ENCODE results near the gene AKAP6.

AKAP6 gene

DNA sequence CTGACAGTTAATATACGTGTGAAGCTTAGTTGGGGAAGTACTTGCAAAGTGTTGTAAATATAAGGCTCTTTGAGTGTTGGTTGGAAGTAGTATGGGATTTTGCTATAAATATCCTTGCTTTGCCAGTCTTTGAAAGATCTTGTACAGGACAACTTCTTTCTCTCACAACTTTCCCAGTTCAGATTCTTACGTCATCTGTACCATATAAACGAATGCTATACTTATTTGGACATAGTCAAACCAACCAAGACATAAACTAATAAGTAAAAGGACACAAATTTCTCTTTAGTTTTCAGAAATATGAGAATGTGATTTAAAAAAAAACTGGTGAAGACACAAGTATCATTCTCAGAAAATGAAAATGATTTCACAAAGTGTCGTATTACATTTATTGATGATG lies 456.5 kb downstream of the AKAP6 start:
- TF ChIP-seq, protein P1, sequence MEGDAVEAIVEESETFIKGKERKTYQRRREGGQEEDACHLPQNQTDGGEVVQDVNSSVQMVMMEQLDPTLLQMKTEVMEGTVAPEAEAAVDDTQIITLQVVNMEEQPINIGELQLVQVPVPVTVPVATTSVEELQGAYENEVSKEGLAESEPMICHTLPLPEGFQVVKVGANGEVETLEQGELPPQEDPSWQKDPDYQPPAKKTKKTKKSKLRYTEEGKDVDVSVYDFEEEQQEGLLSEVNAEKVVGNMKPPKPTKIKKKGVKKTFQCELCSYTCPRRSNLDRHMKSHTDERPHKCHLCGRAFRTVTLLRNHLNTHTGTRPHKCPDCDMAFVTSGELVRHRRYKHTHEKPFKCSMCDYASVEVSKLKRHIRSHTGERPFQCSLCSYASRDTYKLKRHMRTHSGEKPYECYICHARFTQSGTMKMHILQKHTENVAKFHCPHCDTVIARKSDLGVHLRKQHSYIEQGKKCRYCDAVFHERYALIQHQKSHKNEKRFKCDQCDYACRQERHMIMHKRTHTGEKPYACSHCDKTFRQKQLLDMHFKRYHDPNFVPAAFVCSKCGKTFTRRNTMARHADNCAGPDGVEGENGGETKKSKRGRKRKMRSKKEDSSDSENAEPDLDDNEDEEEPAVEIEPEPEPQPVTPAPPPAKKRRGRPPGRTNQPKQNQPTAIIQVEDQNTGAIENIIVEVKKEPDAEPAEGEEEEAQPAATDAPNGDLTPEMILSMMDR (IDR thresholded peaks at IDR 0.05), result no peak

DNA sequence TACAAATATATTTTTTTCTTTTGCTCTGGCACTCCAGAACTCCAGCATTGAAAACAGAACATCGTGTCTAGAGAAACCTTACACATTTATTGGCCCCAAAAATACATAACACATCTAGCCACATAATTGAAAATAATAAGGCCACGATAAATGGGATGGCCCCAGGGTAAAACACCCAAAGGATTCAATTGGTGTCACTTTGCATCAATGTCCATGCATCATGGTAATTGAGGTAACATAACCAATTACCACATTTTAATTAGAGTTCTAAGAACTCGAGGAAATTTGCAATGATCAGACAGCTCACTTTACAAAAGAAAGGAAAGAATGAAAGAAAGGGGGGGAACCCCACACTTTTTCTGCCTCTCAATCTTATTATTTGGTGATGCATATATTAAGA lies 457.8 kb downstream of the AKAP6 start:
- TF ChIP-seq, protein P1 (IDR thresholded peaks at IDR 0.05), result no peak

DNA sequence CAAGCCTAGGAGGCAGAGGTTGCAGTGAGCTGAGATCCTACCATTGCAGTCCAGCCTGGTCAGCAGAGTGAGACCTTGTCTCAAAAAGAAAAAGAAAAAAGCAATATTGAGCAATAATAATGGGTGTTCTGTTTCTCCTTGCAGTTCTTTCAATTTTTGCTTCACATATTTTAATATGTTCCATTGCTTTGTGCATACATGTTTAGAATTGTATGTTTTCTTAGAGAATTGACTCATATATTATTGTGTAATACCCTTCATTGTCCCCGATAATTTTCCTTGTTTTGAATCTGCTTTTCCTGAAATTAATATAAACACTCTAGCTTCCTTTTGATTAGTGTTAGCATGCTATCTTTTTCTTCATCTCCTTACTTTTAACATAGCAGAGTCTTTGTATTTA lies 471.2 kb downstream of the AKAP6 start:
- TF ChIP-seq, protein P1 (IDR thresholded peaks at IDR 0.05), result no peak

DNA sequence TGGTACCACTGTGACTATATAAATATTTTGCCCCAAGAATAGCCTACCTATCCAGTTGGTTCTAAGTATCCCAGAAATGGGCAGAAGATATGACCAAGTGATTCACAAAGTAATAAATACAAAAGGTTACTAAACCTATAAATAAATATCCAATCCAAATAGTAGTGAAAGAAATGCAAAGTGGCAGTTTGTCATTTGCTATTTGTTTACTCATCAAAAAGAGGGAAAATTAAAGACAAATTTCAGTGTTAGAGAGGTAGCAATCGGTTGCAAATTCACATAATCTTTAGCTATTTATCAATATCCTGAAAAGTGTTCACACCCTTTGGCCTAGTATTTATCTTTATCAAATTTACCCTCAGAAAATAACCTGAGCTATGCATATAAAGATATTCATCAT lies 473.2 kb downstream of the AKAP6 start:
- TF ChIP-seq, protein P1 (IDR thresholded peaks at IDR 0.05), result no peak

DNA sequence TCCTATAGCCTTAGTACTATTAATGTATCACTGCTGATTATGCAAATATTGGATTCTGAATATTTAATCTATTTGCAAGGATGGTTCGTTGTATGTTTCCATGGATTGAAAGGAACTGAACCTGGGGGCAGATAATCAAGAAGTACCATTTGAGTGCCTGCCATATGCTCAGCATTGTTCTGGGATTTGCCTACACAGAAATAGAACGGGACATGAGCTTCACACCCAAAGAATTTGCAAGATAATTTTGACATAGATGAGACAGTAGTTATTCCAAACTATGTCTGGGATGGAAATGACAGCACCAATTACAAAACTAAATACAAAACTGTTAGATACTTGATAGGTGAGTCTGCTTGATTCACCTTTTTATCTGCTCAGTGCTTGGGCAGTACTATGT lies 476.9 kb downstream of the AKAP6 start:
- TF ChIP-seq, protein P1 (IDR thresholded peaks at IDR 0.05), result no peak

DNA sequence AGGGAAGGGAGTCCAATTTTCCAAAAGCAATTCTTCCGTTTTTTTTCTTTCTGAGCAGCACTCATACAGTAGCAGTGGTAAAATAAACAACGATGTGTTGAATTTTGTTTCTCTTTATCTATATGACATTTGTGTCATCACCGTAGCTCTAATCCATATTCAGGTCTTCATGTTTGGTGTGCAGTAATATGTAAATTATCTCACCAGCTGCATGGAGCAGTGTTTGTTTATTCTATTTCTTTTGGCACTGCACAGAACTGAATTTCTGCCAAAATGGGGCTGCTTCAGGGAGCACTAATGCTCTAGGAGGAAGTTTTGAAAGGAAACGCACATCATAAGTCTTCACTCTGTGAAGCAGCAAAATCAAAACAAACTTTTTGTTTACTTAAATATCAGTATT lies 479.5 kb downstream of the AKAP6 start:
- TF ChIP-seq, protein P1 (IDR thresholded peaks at IDR 0.05), result no peak

DNA sequence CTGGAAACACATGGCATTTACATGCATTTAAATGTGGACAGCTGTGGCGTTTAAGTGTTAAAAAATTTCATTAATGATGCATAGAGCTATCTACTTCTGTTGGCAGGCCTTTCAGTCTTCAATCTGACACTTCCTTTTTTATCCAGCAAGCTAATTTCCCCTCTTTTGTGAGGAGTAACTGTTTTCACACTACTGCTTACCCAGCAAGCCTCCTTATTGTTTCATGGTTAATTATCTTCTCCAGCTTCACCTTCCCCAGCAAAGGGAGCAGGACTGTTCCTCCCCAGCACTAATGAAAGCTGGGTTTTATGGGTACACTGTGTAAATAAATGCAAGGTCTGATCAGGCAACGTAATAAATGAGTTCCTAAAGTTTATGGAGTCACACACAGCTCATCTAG lies 480.2 kb downstream of the AKAP6 start:
- TF ChIP-seq, protein P1 (IDR thresholded peaks at IDR 0.05), result no peak

DNA sequence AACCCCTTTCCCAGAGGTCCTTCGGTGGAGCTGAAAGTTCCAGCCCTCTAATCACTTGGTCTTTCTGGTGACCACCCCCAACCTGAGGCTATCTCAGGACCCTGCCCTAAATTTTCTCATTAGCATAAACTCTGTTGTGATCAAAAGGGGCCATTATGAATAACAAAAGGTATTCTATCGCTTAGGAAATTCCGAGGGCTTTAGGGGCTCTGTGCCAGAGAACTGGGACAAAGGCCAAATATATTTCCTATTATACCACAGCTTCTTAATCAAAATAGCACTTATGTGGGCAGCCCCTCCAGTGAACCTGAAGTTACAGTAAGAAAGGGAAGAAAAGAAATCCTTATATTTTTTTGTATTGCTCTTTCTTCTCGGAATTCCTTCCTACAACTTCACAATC lies 484.3 kb downstream of the AKAP6 start:
- TF ChIP-seq, protein P1 (IDR thresholded peaks at IDR 0.05), result no peak
